ENCODE measurements around the gene LTBP3. TPM values are rescaled to one million over a fixed set of nuclear protein-coding genes. Genes with fewer than 3 reads are reported as not detected.
"Not testable (repeated sequence)": the region's sequence is repeated elsewhere in the genome, so short reads cannot be mapped to it uniquely, and the experiment has no call there.

Gene LTBP3
- total RNA-seq, 2 experiments from 2014 or later, result 64.7 to 70.8 TPM

GRCh38 chr11:65530157-65530496 is 28.0 kb downstream of the LTBP3 start:
- H3K4me3 Mint-ChIP-seq, result no peak overlapping the region
- peak; percentile 83 for ATAC-seq
- peak overlapping the region; percentile 84 for H3K27ac Mint-ChIP-seq
- ChIA-PET CTCF (interaction anchor here (1.0 to 5.9 kb wide), 6 partner anchors 11 to 113 kb away, joined by 3 to 41 read pairs (median 4); partner anchors contain the start of gene ZNRD2), POLR2A (interaction anchor here (0.9 to 1.5 kb wide), 7 partner anchors 10 to 109 kb away, joined by 3 to 7 read pairs (median 6); partner anchors contain the start of gene MALAT1)
- peaks cover 46% of the 10 kb centered on the region for H3K4me1 Mint-ChIP-seq (ENCODE audit: low read depth)
- peaks cover 47% of the 10 kb centered on the region for H3K36me3 Mint-ChIP-seq (ENCODE audit: low read depth)
- DNase-seq, result peak; percentile 70
- H3K27me3 Mint-ChIP-seq (ENCODE audit: low read depth), result no peaks in the 10 kb centered on the region
- H3K9me3 Mint-ChIP-seq (ENCODE audit: insufficient read depth), result no peaks in the 10 kb centered on the region

GRCh38 chr11:65529475-65530156 is 28.5 kb downstream of the LTBP3 start:
- no peaks in the 10 kb centered on the region for H3K27me3 Mint-ChIP-seq (ENCODE audit: low read depth)
- H3K9me3 Mint-ChIP-seq (ENCODE audit: insufficient read depth), result no peaks in the 10 kb centered on the region
- H3K4me3 Mint-ChIP-seq, result no peak overlapping the region
- peaks cover 44% of the 10 kb centered on the region for H3K36me3 Mint-ChIP-seq (ENCODE audit: low read depth)
- H3K4me1 Mint-ChIP-seq (ENCODE audit: low read depth), result peaks cover 46% of the 10 kb centered on the region
- H3K27ac Mint-ChIP-seq, result peak overlapping the region; percentile 84
- ChIA-PET CTCF (interaction anchor here (1.0 to 5.9 kb wide), 6 partner anchors 11 to 102 kb away, joined by 3 to 41 read pairs (median 4); partner anchors contain the start of gene ZNRD2), POLR2A (interaction anchor here (0.6 to 1.5 kb wide), 7 partner anchors 11 to 109 kb away, joined by 3 to 7 read pairs (median 6); partner anchors contain the start of genes LTBP3 and MALAT1)
- ATAC-seq (no peak), DNase-seq (no peak)

- CTCF ChIA-PET, result interaction anchor here (1.2 to 5.9 kb wide), 5 partner anchors 12 to 102 kb away, joined by 3 to 41 read pairs (median 4); partner anchors contain the start of gene ZNRD2
- Mint-ChIP-seq H3K27me3 (ENCODE audit: low read depth) (no peaks in the 10 kb centered on the region), H3K36me3 (ENCODE audit: low read depth) (peaks cover 45% of the 10 kb centered on the region), H3K9me3 (ENCODE audit: insufficient read depth) (no peaks in the 10 kb centered on the region), H3K4me1 (ENCODE audit: low read depth) (peaks cover 51% of the 10 kb centered on the region), H3K4me3 (no peak overlapping the region), H3K27ac (peak overlapping the region; percentile 77)
- DNase-seq (no peak), ATAC-seq (no peak)
- POLR2A ChIA-PET, result interaction anchor here (0.6 to 1.5 kb wide), 4 partner anchors 8 to 30 kb away, joined by 3 to 6 read pairs (median 4); partner anchors contain the start of genes LTBP3 and MALAT1
Observed at GRCh38 chr11:65528819-65529350, 29.3 kb downstream of the LTBP3 start.

GRCh38 chr11:65526744-65527143 is 31.4 kb downstream of the LTBP3 start:
- no peak for DNase-seq
- POLR2A ChIA-PET, result interaction anchor here (0.6 to 2.8 kb wide), 3 partner anchors 10 to 162 kb away, joined by 4 to 25 read pairs (median 12); no protein-coding TSS in a partner anchor
- CTCF ChIA-PET, result interaction anchor here (0.6 to 5.9 kb wide), 5 partner anchors 14 to 89 kb away, joined by 3 to 41 read pairs (median 3); partner anchors contain the start of gene PCNX3
- H3K4me1 Mint-ChIP-seq (ENCODE audit: low read depth), result peaks cover 70% of the 10 kb centered on the region
- ATAC-seq, result no peak
- H3K27me3 Mint-ChIP-seq (ENCODE audit: low read depth), result no peaks in the 10 kb centered on the region
- H3K27ac Mint-ChIP-seq, result no peak overlapping the region
- peaks cover 37% of the 10 kb centered on the region for H3K36me3 Mint-ChIP-seq (ENCODE audit: low read depth)
- no peaks in the 10 kb centered on the region for H3K9me3 Mint-ChIP-seq (ENCODE audit: insufficient read depth)
- H3K4me3 Mint-ChIP-seq, result peak overlapping the region; percentile 83

GRCh38 chr11:65525546-65526480 is 32.3 kb downstream of the LTBP3 start:
- Mint-ChIP-seq H3K27me3 (ENCODE audit: low read depth) (no peaks in the 10 kb centered on the region), H3K9me3 (ENCODE audit: insufficient read depth) (no peaks in the 10 kb centered on the region), H3K4me3 (peak overlapping the region; percentile 83), H3K4me1 (ENCODE audit: low read depth) (peaks cover 68% of the 10 kb centered on the region), H3K36me3 (ENCODE audit: low read depth) (peaks cover 28% of the 10 kb centered on the region), H3K27ac (peak overlapping the region; percentile 85)
- ATAC-seq, result no peak
- ChIA-PET POLR2A (interaction anchor here (0.6 to 2.8 kb wide), 15 partner anchors 11 to 1925 kb away, joined by 3 to 25 read pairs (median 4); partner anchors contain the start of gene MALAT1), CTCF (interaction anchor here (0.9 to 5.9 kb wide), 8 partner anchors 15 to 109 kb away, joined by 3 to 41 read pairs (median 7); partner anchors contain the start of gene FAM89B)
- DNase-seq, result peak; percentile 40

GRCh38 chr11:65524741-65525545 is 33.2 kb downstream of the LTBP3 start, which contains the start of gene SCYL1:
Gene SCYL1 (plus strand): TSS chr11:65525083. CDS start chr11:65525154, 71 bp downstream.
- ChIA-PET POLR2A (interaction anchor here (0.6 to 2.8 kb wide), 17 partner anchors 12 to 1926 kb away, joined by 3 to 25 read pairs (median 4); partner anchors contain the start of genes MALAT1 and ZNRD2), CTCF (interaction anchor here (0.6 to 2.2 kb wide), 7 partner anchors 14 to 143 kb away, joined by 3 to 13 read pairs (median 7); partner anchors contain the start of gene FAM89B)
- Mint-ChIP-seq H3K27me3 (ENCODE audit: low read depth) (no peaks in the 10 kb centered on the region), H3K36me3 (ENCODE audit: low read depth) (peaks cover 21% of the 10 kb centered on the region), H3K9me3 (ENCODE audit: insufficient read depth) (no peaks in the 10 kb centered on the region), H3K27ac (peak within 1 kb of the TSS; percentile 89), H3K4me1 (ENCODE audit: low read depth) (peaks cover 62% of the 10 kb centered on the region), H3K4me3 (peak within 1 kb of the TSS; percentile 83)
- DNase-seq (peak; percentile 84), ATAC-seq (peak; percentile 79)

GRCh38 chr11:65524014-65524740 is 34.0 kb downstream of the LTBP3 start:
- peak overlapping the region; percentile 89 for H3K27ac Mint-ChIP-seq
- POLR2A ChIA-PET, result interaction anchor here (0.7 to 2.8 kb wide), 14 partner anchors 13 to 167 kb away, joined by 3 to 25 read pairs (median 4); partner anchors contain the start of genes FAM89B, MALAT1 and ZNRD2

GRCh38 chr11:65523631-65523968 is 34.6 kb downstream of the LTBP3 start:
- CTCF ChIA-PET, ATAC-seq: not testable (repeated sequence)

More at GRCh38 chr11:65524014-65524740, 34.0 kb downstream of the LTBP3 start:
- CTCF ChIA-PET, result interaction anchor here (0.6 to 2.2 kb wide), 6 partner anchors 13 to 142 kb away, joined by 3 to 13 read pairs (median 6); no protein-coding TSS in a partner anchor
- H3K4me1 Mint-ChIP-seq (ENCODE audit: low read depth), result peaks cover 55% of the 10 kb centered on the region
- H3K27me3 Mint-ChIP-seq (ENCODE audit: low read depth), result no peaks in the 10 kb centered on the region
- peaks cover 21% of the 10 kb centered on the region for H3K36me3 Mint-ChIP-seq (ENCODE audit: low read depth)
- DNase-seq, result no peak
- H3K9me3 Mint-ChIP-seq (ENCODE audit: insufficient read depth), result no peaks in the 10 kb centered on the region
- peak overlapping the region; percentile 66 for H3K4me3 Mint-ChIP-seq
- ATAC-seq, result peak; percentile 29

GRCh38 chr11:65522718-65523630 is 35.2 kb downstream of the LTBP3 start:
- CTCF ChIA-PET; H3K9me3 Mint-ChIP-seq (ENCODE audit: insufficient read depth); H3K27me3 Mint-ChIP-seq (ENCODE audit: low read depth); ATAC-seq: not testable (repeated sequence)
- H3K27ac Mint-ChIP-seq, result peak overlapping the region; percentile 89
- POLR2A ChIA-PET, result interaction anchor here (0.7 to 1.1 kb wide), 2 partner anchors 21 to 50 kb away, joined by 3 read pairs; partner anchors contain the start of gene FAM89B
- H3K36me3 Mint-ChIP-seq (ENCODE audit: low read depth), result peaks cover 17% of the 10 kb centered on the region
- H3K4me3 Mint-ChIP-seq, result peak overlapping the region; percentile 66
- peaks cover 49% of the 10 kb centered on the region for H3K4me1 Mint-ChIP-seq (ENCODE audit: low read depth)
- DNase-seq, result peak; percentile 46

More at GRCh38 chr11:65523631-65523968, 34.6 kb downstream of the LTBP3 start:
- Mint-ChIP-seq H3K36me3 (ENCODE audit: low read depth) (peaks cover 17% of the 10 kb centered on the region), H3K27ac (peak overlapping the region; percentile 89), H3K4me3 (peak overlapping the region; percentile 66), H3K4me1 (ENCODE audit: low read depth) (peaks cover 51% of the 10 kb centered on the region)
- POLR2A ChIA-PET, result interaction anchor here (0.7 to 2.8 kb wide), 7 partner anchors 19 to 105 kb away, joined by 3 to 25 read pairs (median 4); partner anchors contain the start of gene FAM89B
- H3K9me3 Mint-ChIP-seq (ENCODE audit: insufficient read depth); DNase-seq; H3K27me3 Mint-ChIP-seq (ENCODE audit: low read depth): not testable (repeated sequence)
